Fibroblast of the aortic adventitia (primary cell): ENCODE results near the gene DLGAP1. TPM values are rescaled to one million over a fixed set of nuclear protein-coding genes. Genes with fewer than 3 reads are reported as not detected.

Experiments
- DNase-seq: peaks from one replicate; pipeline ENCODE4 v3.0.0-alpha.2; 2010; ENCODE audit warnings: low read depth
- H3K4me3 ChIP-seq: 2 replicates; pipeline ENCODE4 v1.5.1; 2011; ENCODE audit warnings: low read depth, mild to moderate bottlenecking, control low read depth, low read length, moderate library complexity
- CTCF ChIP-seq: IDR thresholded peaks from 2 replicates; pipeline ENCODE4 v1.5.1; 2011; ENCODE audit warnings: mild to moderate bottlenecking, low read length, control low read depth, inconsistent platforms; ENCODE audit not compliant: insufficient read depth
- total RNA-seq: library from RNA; depleted of rRNA; stranded (reverse); fragments of >200 nt; gene quantifications from 2 replicates; pipeline ENCODE4 v1.2.3, GENCODE V29; 2012; ENCODE audit warnings: low replicate concordance

DLGAP1 gene
- total RNA-seq, 1 donor = 1.4 TPM

GRCh38 chr18:4181086-4181485 lies 274.0 kb downstream of the DLGAP1 start:
- DNase-seq = no peak
- TF ChIP-seq CTCF = no peak
- H3K4me3 ChIP-seq = no peak overlapping the region

- H3K4me3 ChIP-seq = no peak overlapping the region
- TF ChIP-seq CTCF = no peak
- no peak for DNase-seq
Observed at GRCh38 chr18:4172196-4173100, 282.7 kb downstream of the DLGAP1 start.

GRCh38 chr18:4157352-4157751 lies 297.8 kb downstream of the DLGAP1 start:
- no peak overlapping the region for H3K4me3 ChIP-seq
- no peak for DNase-seq
- no peak for TF ChIP-seq CTCF

GRCh38 chr18:4146797-4147196 lies 308.3 kb downstream of the DLGAP1 start:
- TF ChIP-seq CTCF = no peak
- no peak for DNase-seq
- no peak overlapping the region for H3K4me3 ChIP-seq

- no peak for DNase-seq
- TF ChIP-seq CTCF = no peak
Observed at GRCh38 chr18:4144201-4144600, 310.9 kb downstream of the DLGAP1 start.

GRCh38 chr18:4143585-4143984 lies 311.5 kb downstream of the DLGAP1 start:
- H3K4me3 ChIP-seq = no peak overlapping the region
- TF ChIP-seq CTCF = no peak
- no peak for DNase-seq

More at GRCh38 chr18:4144201-4144600, 310.9 kb downstream of the DLGAP1 start:
- no peak overlapping the region for H3K4me3 ChIP-seq
